GM18498 (cell line): ENCODE results near the gene FAM209B.
"Not testable (repeated sequence)": the region's sequence is repeated elsewhere in the genome, so short reads cannot be mapped to it uniquely, and the experiment has no call there.

Experiments
- ATAC-seq: cut with Tn5 transposase; IDR thresholded peaks from one replicate; pipeline ENCODE4 v1.9.1; 2021; ENCODE audit warnings: mild to moderate bottlenecking, moderate library complexity; ENCODE audit not compliant: unreplicated experiment

Gene FAM209B

GRCh38 chr20:56537997-56538396, 5.0 kb downstream of the FAM209B start:
- no peak for ATAC-seq

GRCh38 chr20:56540415-56540814, 7.4 kb downstream of the FAM209B start:
- ATAC-seq, result no peak

- no peak for ATAC-seq
These were observed 9.5 kb downstream of the FAM209B start for GRCh38 chr20:56542489-56543030.

- ATAC-seq, result no peak
These were observed 18.5 kb downstream of the FAM209B start for GRCh38 chr20:56551571-56551970.

GRCh38 chr20:56552911-56553629, 20.0 kb downstream of the FAM209B start:
- peak; percentile 48 for ATAC-seq

- peak; percentile 87 for ATAC-seq
These were observed 21.8 kb downstream of the FAM209B start for GRCh38 chr20:56554869-56555268.

GRCh38 chr20:56558968-56559367, 25.9 kb downstream of the FAM209B start:
- no peak for ATAC-seq

GRCh38 chr20:56564526-56564925, 31.5 kb downstream of the FAM209B start:
- ATAC-seq, result not testable (repeated sequence)

- no peak for ATAC-seq
These were observed 32.5 kb downstream of the FAM209B start for GRCh38 chr20:56565511-56565910.

GRCh38 chr20:56566621-56567020, 33.6 kb downstream of the FAM209B start:
- no peak for ATAC-seq

GRCh38 chr20:56570832-56571231, 37.8 kb downstream of the FAM209B start:
- ATAC-seq, result no peak

- ATAC-seq, result no peak
These were observed 39.1 kb downstream of the FAM209B start for GRCh38 chr20:56572172-56572571.

- no peak for ATAC-seq
These were observed 40.9 kb downstream of the FAM209B start for GRCh38 chr20:56573986-56574385.

- ATAC-seq, result no peak
These were observed 41.6 kb downstream of the FAM209B start for GRCh38 chr20:56574531-56575142.

GRCh38 chr20:56575157-56575556, 42.1 kb downstream of the FAM209B start:
- no peak for ATAC-seq

- no peak for ATAC-seq
These were observed 42.9 kb downstream of the FAM209B start for GRCh38 chr20:56575961-56576360.

- no peak for ATAC-seq
These were observed 46.3 kb downstream of the FAM209B start for GRCh38 chr20:56579301-56579710.

- ATAC-seq, result no peak
These were observed 47.2 kb downstream of the FAM209B start for GRCh38 chr20:56580226-56580625.

- no peak for ATAC-seq
These were observed 48.7 kb downstream of the FAM209B start for GRCh38 chr20:56581701-56582100.

- ATAC-seq, result no peak
These were observed 49.5 kb downstream of the FAM209B start for GRCh38 chr20:56582542-56582941.

- ATAC-seq, result no peak
These were observed 51.9 kb downstream of the FAM209B start for GRCh38 chr20:56584916-56585315.
